ENCODE data around the gene ENPEP.

DNA sequence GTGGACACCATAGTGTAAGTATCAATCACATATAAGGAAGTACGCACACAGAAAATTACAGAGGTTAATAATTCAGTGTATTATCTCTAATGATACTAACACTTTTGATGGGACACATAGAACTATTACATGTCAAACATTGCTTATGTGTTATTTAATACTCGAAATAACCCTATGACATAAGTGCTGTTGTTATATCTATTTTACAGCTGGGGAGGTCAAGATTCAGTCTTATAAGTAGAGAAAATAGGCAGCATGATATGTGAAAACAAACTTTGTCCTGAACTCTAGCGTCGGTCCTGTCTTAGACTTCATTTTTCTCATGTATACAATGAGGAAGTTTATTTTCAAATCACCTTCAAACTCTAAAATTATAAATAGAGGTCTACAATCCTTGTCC lies 23.2 kb downstream of the ENPEP start:
- TF ChIP-seq EP300 (IDR thresholded peaks at IDR 0.05) (no peak), POLR2A (IDR thresholded peaks at IDR 0.05) (no peak)
